Suprapubic skin (tissue), 4 donors: ENCODE results near the gene INAVA.

ENCODE experiments used
- POLR2A ChIP-seq, 2 donors: fragments of 450-650 bp; IDR thresholded peaks; one replicate each; pipeline ENCODE4 v1.6.1; 2017; ENCODE audit warnings: antibody characterized with exemption in 2 of 2, mild to moderate bottlenecking in 2 of 2, moderate library complexity in 2 of 2
- POLR2AphosphoS5 ChIP-seq, 3 donors: sonication (generic); formaldehyde crosslinking; IDR thresholded peaks; one replicate each; pipeline ENCODE4 v1.6.1; 2017; ENCODE audit warnings: antibody characterized with exemption in 3 of 3
- TF ChIP-seq, protein P1 (sequence below), 2 donors: fragments of 200-600 bp in 1 of 2; fragments of 450-650 bp in 1 of 2; sonication (generic) in 1 of 2; IDR thresholded peaks; one replicate each; pipeline ENCODE4 v1.5.1; 2016 to 2019; ENCODE audit warnings: antibody characterized with exemption in 2 of 2, mild to moderate bottlenecking in 1 of 2, moderate library complexity in 1 of 2

DNA sequence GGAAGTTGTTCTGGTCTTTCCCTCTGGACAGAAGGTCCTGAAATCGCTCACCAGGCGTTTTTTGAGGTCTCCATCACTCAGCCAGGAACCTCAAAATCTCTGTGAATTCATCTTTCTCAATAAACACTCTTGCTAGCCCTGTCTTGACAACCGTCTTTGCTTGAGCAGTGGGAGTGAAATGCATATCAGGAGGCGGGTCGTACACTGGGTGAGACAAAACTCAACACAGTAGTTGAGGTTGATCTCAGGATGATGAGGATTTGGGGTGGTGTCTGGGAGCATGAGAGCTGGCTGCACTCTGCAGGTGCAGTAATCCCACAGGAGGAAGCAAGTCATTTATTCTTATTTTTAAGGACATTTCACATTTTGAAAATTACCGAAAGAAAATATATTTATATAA is 20.0 kb upstream of the INAVA start:
- TF ChIP-seq, protein P1, sequence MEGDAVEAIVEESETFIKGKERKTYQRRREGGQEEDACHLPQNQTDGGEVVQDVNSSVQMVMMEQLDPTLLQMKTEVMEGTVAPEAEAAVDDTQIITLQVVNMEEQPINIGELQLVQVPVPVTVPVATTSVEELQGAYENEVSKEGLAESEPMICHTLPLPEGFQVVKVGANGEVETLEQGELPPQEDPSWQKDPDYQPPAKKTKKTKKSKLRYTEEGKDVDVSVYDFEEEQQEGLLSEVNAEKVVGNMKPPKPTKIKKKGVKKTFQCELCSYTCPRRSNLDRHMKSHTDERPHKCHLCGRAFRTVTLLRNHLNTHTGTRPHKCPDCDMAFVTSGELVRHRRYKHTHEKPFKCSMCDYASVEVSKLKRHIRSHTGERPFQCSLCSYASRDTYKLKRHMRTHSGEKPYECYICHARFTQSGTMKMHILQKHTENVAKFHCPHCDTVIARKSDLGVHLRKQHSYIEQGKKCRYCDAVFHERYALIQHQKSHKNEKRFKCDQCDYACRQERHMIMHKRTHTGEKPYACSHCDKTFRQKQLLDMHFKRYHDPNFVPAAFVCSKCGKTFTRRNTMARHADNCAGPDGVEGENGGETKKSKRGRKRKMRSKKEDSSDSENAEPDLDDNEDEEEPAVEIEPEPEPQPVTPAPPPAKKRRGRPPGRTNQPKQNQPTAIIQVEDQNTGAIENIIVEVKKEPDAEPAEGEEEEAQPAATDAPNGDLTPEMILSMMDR (IDR thresholded peaks at IDR 0.05): no peak
- no peak for TF ChIP-seq POLR2A (IDR thresholded peaks at IDR 0.05)
- TF ChIP-seq POLR2AphosphoS5 (IDR thresholded peaks at IDR 0.05): no peak
